Epithelial cell of esophagus (primary cell): ENCODE data around the gene LINGO3.

Experiments used
- DNase-seq: peaks from one replicate; pipeline ENCODE4 v3.0.0; 2010; ENCODE audit warnings: low read depth
- H3K4me3 ChIP-seq: 2 replicates; pipeline ENCODE4 v1.5.1; 2011; ENCODE audit warnings: mild to moderate bottlenecking, low read length, control low read depth
- CTCF ChIP-seq: IDR thresholded peaks from 2 replicates; pipeline ENCODE4 v1.5.1; 2011; ENCODE audit warnings: low read depth, mild to moderate bottlenecking, low read length, control low read depth, inconsistent platforms; ENCODE audit not compliant: insufficient read depth; ENCODE audit errors: missing control alignments

Gene LINGO3

DNA sequence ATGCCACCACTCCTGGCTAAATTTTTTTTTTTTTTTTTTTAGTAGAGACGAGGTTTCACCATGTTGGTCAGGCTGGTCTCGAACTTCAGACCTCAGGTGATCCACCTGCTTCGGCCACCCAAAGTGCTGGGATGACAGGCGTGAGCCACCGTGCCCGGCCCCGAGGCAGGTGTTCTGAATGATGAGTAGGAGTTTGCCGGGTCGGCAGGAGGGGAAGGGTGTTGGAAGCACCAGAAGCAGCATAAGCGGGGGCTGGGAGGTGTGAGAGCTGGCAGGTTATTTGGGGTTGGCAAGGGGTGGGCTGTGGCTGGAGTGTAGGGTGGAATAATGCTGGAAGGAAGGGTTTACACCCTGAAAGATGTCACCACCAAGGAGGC lies 22.3 kb upstream of the LINGO3 start:
- no peak overlapping the region for H3K4me3 ChIP-seq
- DNase-seq: no peak
- TF ChIP-seq CTCF: no peak

DNA sequence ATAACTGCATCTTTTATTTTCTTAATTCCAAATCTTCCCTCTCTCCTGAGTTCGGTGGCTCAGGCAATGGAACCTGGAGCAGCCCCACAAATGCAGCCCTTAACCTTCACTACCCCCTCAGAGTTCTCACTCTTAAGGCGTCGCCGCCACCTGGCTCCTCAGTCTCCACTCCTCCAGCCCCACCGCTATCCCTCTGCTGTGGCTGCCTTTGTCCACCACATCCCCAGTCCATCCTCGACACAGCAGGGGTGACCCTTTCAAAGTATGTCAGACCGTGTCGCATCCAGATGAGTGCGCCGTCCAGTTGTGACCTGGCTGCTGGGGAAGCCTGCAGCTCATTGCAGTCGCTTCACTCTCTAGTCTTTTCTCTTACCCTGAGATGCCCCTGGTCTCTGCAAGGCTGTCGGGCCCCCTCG lies 21.6 kb upstream of the LINGO3 start:
- TF ChIP-seq CTCF: no peak
- peak overlapping the region; percentile 95 for H3K4me3 ChIP-seq
- no peak for DNase-seq

DNA sequence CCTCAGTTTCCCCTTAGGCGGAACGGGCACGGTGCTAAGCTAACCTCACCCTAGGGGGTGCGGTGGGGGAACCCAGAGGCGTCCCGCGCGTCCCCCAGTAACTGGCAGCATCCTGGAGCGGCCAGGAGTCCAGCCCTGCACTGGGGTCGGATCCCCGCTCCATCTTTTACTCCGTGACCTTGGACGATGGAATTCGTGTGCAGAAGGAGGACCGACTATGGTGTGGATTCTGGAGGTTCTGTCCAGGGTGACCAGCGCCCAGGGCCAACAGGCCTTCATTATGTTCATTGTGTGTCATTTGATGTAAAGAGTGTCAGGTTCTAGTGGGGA lies 21.2 kb upstream of the LINGO3 start:
- H3K4me3 ChIP-seq: peak overlapping the region; percentile 95
- no peak for TF ChIP-seq CTCF
- DNase-seq: no peak

DNA sequence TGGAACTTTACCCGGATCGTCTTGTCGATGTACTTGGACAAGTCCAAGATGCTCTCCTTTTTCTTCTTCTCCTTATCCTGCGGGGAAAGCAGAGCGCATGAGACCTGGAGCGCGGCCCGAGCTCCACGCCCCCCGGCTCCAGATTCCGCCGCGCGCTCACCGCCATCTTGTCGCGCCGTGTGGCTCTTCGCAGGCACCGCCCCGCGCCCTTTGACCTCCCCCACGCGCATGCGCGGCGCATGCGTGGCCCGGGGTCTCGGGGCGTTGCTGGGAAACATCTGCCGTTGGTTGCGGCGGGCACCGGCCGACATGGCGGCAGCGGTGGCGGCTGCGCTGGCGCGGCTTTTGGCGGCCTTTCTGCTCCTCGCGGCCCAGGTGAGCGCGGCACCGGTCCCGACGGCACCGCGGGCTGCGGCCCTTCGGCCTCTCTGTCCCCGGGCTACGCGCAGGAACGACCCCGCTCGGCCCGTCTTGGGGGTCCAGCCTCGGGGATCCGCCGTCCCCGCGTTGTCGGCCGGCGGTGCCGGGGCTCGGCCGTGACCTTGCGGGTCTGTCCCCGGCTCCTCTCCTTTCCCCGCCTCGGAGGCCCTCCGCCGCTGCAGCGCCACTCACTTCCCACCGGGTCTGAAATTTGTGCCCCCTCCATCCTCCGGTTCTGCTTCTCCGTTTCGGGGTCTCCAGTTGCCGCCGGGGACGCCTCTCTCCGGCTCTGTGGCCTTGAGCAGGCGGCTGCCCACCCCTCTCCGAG lies 20.6 kb upstream of the LINGO3 start, which contains the start of the genes LSM7 and SPPL2B:
LSM7 (minus strand) TSS at position 186 of the 748 bp plus-strand sequence; CDS start at position 166, 20 bp downstream.
SPPL2B (plus strand) TSS at position 284 of the 748 bp plus-strand sequence; CDS start at position 310, 26 bp downstream.
- no peak for TF ChIP-seq CTCF
- H3K4me3 ChIP-seq: peak within 1 kb of the TSS; percentile 95
- peak; percentile 89 for DNase-seq

GRCh38 chr19:2327773-2328400 lies 19.9 kb upstream of the LINGO3 start:
- peak; percentile 94 for DNase-seq

DNA sequence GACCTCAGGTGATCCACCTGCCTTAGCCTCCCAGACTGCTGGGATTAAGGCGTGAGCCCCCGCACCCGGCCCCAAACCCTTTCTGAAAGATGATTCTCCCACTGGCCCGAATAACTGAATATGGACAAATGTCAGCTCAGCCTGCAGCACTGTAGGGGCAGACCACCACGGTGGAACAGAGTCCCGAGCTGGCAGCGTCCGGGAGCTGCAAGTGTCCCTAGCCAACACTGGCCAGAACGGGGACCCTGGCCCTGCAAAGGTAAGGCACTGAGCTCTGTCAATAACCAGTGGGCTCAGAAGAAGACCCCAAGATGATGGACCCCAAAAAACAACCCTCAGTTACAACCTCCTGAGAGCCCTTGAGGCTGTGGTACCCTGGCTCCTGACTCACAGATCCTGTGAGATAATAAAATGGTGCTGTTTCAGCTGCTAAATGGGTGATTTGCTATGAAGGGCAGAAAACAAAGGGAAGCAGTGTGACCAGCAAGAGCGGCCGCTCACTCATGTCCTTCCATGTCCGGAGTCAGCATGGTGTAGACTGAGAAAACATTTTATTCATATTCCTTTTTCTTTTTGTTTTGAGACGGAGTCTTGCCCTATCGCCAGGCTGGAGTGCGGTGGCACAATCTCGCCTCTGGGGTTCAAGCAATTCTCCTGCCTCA lies 18.9 kb upstream of the LINGO3 start:
- no peak for DNase-seq
- no peak overlapping the region for H3K4me3 ChIP-seq
- no peak for TF ChIP-seq CTCF

More at GRCh38 chr19:2327773-2328400, 19.9 kb upstream of the LINGO3 start:
- H3K4me3 ChIP-seq: peak overlapping the region; percentile 95
- TF ChIP-seq CTCF: no peak
